Suprapubic skin (tissue), 4 donors: Measurements from ENCODE around the gene ALDH3B1. TPM values are rescaled to one million over a fixed set of nuclear protein-coding genes. Genes with fewer than 3 reads are reported as not detected.
"Not testable (repeated sequence)": the region's sequence is repeated elsewhere in the genome, so short reads cannot be mapped to it uniquely, and the experiment has no call there.

Experiments used
- DNase-seq, 2 donors: peaks; one replicate each; pipeline ENCODE4 v3.0.0-alpha.2; 2019; ENCODE audit warnings: low spot score in 2 of 2
- H3K27ac ChIP-seq: fragments of 200-600 bp; sonication (generic); one replicate; pipeline ENCODE4 v1.5.1; 2019
- H3K27me3 ChIP-seq: fragments of 200-600 bp; sonication (generic); one replicate; pipeline ENCODE4 v1.5.1; 2019
- H3K36me3 ChIP-seq: fragments of 200-600 bp; sonication (generic); one replicate; pipeline ENCODE4 v1.5.1; 2019
- H3K4me1 ChIP-seq: fragments of 200-600 bp; sonication (generic); one replicate; pipeline ENCODE4 v1.5.1; 2019
- H3K4me3 ChIP-seq: fragments of 200-600 bp; sonication (generic); one replicate; pipeline ENCODE4 v1.5.1; 2019; ENCODE audit warnings: mild to moderate bottlenecking
- H3K9me3 ChIP-seq: fragments of 200-600 bp; sonication (generic); one replicate; pipeline ENCODE4 v1.5.1; 2019
- EP300 ChIP-seq: sonication (generic); formaldehyde crosslinking; IDR thresholded peaks from one replicate; pipeline ENCODE4 v1.6.1; 2017; ENCODE audit warnings: antibody characterized with exemption
- POLR2A ChIP-seq, 2 donors: fragments of 450-650 bp; IDR thresholded peaks; one replicate each; pipeline ENCODE4 v1.6.1; 2017; ENCODE audit warnings: antibody characterized with exemption in 2 of 2, mild to moderate bottlenecking in 2 of 2, moderate library complexity in 2 of 2
- POLR2AphosphoS5 ChIP-seq, 3 donors: sonication (generic); formaldehyde crosslinking; IDR thresholded peaks; one replicate each; pipeline ENCODE4 v1.6.1; 2017; ENCODE audit warnings: antibody characterized with exemption in 3 of 3
- WGBS: methylation state at CpG from one replicate; pipeline ENCODE4 v1.1.5; 2018; 5-methylcytosine and 5-hydroxymethylcytosine counted together
- total RNA-seq, 4 donors: library from RNA; depleted of rRNA; stranded (reverse); fragments of >200 nt; gene quantifications; one replicate each; pipeline ENCODE4 v1.1.0, GENCODE V29; 2016

The ALDH3B1 gene, protein sequence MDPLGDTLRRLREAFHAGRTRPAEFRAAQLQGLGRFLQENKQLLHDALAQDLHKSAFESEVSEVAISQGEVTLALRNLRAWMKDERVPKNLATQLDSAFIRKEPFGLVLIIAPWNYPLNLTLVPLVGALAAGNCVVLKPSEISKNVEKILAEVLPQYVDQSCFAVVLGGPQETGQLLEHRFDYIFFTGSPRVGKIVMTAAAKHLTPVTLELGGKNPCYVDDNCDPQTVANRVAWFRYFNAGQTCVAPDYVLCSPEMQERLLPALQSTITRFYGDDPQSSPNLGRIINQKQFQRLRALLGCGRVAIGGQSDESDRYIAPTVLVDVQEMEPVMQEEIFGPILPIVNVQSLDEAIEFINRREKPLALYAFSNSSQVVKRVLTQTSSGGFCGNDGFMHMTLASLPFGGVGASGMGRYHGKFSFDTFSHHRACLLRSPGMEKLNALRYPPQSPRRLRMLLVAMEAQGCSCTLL
- 1 to 10 TPM; 3.2 to 6.4 (median 5.9) TPM for total RNA-seq

DNA sequence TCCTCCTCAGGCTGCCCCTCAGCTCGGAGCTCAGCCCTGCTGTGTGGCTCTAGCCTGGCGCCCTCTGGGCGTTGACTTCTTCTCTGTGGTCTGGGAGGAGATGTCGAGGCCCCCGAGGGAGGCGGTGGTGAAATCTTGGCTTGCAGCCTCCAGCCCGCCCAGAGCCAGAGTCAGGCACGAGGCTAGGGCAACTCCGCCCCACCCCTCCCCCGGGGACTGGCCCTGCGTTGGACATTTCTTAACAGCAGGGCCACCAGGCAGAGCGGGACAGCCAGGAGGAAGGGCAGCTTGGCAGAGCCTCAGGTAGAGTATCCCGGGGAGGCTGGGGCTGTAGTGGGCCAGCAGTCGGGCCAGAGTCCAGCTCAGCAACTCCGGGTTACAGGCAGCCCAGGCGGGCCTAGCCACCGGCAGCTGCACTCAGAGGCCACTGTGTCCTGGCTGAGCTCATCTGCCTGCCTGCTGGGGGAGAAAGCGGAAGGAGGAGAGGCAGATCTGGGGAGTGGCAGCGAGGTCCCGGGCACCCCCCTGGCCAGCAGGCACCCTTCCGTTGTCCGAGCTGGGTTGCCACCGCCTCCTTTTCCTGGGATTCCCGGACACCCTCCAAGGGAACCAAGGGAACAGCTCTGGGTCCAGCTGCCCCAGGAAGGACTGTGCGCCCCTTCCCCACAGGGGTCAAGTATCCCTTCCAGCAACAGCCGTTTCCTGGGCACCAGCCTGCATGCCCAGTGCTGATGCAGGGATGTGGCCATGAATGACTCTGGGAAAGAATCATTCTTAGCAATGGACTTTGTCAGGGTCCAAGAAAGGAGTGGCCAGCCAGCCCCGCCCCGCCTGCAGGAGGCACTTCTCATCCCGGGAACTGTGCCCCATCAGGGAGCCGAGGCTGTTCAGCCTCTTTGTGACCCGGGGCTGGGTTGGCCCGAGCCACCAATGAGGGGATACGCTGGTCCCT, at the start of gene ALDH3B1:
Gene ALDH3B1, plus strand, starts transcription at position 238 of the 952 bp plus-strand sequence. CDS start 4,971 bp downstream, outside the sequence.
- WGBS = 12% methylated on average over 14 of the region's 33 CpGs
- DNase-seq = peak; percentile 97 to 98
- TF ChIP-seq POLR2AphosphoS5 (IDR thresholded peaks at IDR 0.05) = peak in 2 of 3 donors; percentile 78 to 80
- TF ChIP-seq POLR2A (IDR thresholded peaks at IDR 0.05) = peak in 1 of 2 donors; percentile 46
- no peak for TF ChIP-seq EP300
- Histone ChIP-seq H3K9me3 (no peaks in the 10 kb centered on the region), H3K27ac (peak within 1 kb of the TSS; percentile 88), H3K36me3 (no peaks in the 10 kb centered on the region), H3K4me3 (peak within 1 kb of the TSS; percentile 46), H3K4me1 (peaks cover 66% of the 10 kb centered on the region), H3K27me3 (no peaks in the 10 kb centered on the region)

DNA sequence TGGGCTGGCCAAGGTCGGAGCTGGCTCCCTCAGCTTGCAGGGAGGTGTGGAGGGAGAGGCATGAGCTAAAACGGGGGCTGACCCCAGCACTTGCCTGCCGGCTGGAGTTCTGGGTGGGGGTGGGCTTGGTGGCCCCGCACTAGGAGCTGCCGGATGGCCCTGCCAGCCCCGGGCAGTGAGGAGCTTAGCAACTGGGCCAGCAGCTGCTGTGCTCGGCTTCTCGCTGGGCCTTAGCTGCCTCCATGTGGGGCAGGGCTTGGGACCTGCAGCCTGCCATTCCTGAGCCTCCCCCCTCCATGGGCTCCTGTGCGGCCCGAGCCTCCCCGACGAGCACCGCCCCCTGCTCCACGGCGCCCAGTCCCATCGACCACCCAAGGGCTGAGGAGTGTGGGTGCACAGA, 46.9 kb upstream of the ALDH3B1 start:
- WGBS = 86% methylated on average over 8 of the region's 16 CpGs
- not testable (repeated sequence) for H3K27me3 ChIP-seq, H3K36me3 ChIP-seq, H3K4me3 ChIP-seq, H3K4me1 ChIP-seq, H3K9me3 ChIP-seq, DNase-seq, H3K27ac ChIP-seq

DNA sequence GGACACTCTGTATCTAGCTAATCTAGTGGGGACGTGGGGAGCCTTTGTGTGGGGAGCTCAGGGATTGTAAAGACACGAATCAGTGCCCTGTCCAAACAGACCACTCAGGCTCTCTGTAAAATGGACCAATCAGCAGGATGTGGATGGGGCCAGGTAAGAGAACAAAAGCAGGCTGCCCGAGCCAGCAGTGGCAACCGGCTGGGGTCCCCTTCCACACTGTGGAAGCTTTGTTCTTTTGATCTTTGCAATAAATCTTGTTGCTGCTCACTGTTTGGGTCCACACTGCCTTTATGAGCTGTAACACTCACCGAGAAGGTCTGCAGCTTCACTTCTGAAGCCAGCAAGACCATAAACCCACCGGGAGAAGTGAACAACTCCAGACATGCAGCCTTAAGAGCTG, 46.2 kb upstream of the ALDH3B1 start:
- 42% methylated on average over 5 of the region's 6 CpGs for WGBS
- not testable (repeated sequence) for H3K9me3 ChIP-seq, H3K4me1 ChIP-seq, DNase-seq, H3K27me3 ChIP-seq, H3K27ac ChIP-seq, H3K4me3 ChIP-seq, H3K36me3 ChIP-seq

DNA sequence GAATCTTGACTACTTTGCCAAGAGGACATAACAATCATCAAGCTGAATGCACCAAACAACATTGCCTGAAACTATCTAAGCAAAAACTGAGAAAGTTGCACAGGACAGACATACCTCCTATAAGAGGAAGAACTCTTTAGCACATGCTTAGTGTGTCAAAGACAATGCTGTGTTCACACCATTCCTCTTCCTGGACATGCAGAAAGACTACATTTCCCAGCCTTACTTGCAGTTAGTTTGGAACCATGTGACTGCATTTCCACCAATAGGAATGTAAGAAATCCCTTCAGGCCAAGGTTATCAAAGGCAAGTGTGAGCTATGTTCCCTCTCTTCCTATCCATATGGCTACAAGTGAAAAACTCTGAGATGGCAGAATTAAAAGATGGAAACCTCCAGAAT, 45.4 kb upstream of the ALDH3B1 start:
- not testable (repeated sequence) for H3K27me3 ChIP-seq, H3K9me3 ChIP-seq, H3K27ac ChIP-seq, H3K4me3 ChIP-seq, DNase-seq, H3K4me1 ChIP-seq, H3K36me3 ChIP-seq

DNA sequence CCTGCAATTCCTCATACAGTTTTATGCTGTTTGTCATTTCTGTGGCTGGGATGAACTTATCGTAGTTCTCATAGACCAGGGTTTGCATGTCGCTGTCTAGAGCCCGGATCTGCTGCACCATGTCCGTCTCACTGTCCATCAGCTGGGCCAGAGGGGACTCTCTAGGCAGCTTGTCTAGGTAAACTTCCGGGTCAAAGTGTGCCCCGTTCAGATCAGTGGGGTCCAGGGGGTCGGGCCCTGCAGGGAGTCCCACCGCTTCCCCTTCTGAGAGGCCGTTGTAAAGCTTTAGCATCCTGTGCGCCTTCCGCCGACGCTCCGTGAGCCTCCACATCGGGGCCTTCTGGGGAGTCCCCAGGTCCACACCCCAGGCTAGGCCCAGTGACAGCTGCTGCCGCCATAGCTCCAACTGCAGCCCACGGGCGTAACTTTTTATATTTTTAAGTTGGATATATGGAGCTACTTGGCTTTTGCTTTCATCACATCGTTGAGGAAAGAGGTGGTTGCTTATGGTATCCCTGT, 44.2 kb upstream of the ALDH3B1 start:
- H3K9me3 ChIP-seq, H3K27me3 ChIP-seq, H3K27ac ChIP-seq, DNase-seq, H3K4me1 ChIP-seq, H3K36me3 ChIP-seq, H3K4me3 ChIP-seq: not testable (repeated sequence)
- 93% methylated on average over 19 of the region's 19 CpGs for WGBS

DNA sequence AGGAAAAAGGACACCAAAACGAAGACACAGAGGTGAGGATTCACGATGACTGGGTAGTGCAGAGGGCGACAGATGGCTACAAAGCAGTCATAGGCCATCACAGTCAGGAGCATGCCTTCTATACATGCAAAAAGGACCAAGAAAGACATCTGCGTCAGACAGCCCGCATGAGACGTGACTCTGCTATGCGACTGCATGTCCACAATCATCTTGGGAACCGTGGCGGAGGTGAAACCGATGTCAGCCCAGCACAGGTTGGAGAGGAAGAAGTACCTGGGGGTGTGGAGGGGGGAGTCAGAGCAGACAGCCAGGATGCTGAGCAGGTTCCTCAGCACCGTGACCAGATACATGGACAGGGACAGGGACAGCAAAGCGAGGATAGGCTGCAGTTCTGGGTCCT, 35.4 kb upstream of the ALDH3B1 start:
- not testable (repeated sequence) for H3K9me3 ChIP-seq, H3K36me3 ChIP-seq
- WGBS = 86% methylated on average over 12 of the region's 12 CpGs

DNA sequence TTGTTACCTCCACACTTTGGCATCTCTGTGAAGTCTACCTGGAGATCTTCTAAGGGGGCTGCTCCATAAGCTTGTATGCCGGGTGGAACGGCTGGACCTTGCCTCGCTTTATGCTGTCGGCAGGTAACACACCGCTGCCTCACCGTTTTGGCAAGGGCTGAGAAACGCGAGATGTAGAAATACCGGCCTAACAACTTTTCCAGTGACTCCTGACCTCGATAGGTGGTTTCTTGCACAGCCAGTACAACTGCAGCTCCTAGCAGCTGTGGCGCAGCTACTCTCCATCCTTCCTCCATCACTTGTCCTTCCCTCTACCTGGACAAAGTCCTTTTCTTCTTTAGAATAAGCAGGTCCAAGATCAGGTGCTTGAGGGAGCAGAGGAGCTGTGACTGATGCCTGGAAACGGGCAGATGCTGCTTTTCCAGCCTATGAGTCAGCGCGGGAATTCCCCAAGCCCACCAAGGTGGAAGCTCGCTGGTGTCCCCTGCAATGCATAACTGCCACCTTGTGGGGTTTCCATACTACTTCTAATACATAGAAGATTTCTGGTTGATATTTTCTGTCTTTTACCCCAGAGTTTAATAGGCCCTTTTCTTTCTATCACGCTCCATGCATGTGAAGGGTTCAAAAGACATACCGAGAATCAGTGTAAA, 31.2 kb upstream of the ALDH3B1 start:
- H3K4me1 ChIP-seq = peaks cover 10% of the 10 kb centered on the region
- not testable (repeated sequence) for H3K9me3 ChIP-seq, DNase-seq, H3K27me3 ChIP-seq, H3K36me3 ChIP-seq
- peak overlapping the region; percentile 51 for H3K27ac ChIP-seq
- H3K4me3 ChIP-seq = peak overlapping the region; percentile 10
- WGBS = 43% methylated on average over 17 of the region's 17 CpGs

More for the DNA sequence above, 35.4 kb upstream of the ALDH3B1 start:
- H3K27me3 ChIP-seq, H3K27ac ChIP-seq, H3K4me3 ChIP-seq: not testable (repeated sequence)
- DNase-seq = peak in 1 of 2 donors; percentile 29
- H3K4me1 ChIP-seq = peaks cover 10% of the 10 kb centered on the region

DNA sequence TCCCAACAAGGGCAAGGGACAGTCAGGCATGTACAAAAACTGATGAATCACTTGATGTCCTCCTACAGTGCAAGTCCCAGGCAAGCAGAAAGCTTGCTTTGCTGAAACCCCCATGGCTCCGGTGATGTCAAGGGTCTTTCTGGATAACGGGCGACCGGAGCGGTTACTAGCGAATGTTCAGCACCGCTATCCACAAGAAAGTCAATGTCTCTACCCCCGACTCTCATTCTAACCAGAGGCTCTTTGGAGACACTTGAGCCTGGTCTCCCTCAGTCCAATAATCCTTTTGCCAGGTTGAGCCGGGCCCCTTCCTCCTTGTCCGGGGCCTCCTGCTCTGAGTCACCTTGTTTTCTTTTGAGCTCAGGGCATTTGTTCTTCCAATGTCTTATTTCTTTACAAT, 28.9 kb upstream of the ALDH3B1 start:
- peaks cover 10% of the 10 kb centered on the region for H3K4me1 ChIP-seq
- not testable (repeated sequence) for H3K9me3 ChIP-seq, H3K4me3 ChIP-seq, H3K36me3 ChIP-seq, DNase-seq, H3K27ac ChIP-seq, H3K27me3 ChIP-seq
- WGBS = 71% methylated on average over 10 of the region's 10 CpGs

DNA sequence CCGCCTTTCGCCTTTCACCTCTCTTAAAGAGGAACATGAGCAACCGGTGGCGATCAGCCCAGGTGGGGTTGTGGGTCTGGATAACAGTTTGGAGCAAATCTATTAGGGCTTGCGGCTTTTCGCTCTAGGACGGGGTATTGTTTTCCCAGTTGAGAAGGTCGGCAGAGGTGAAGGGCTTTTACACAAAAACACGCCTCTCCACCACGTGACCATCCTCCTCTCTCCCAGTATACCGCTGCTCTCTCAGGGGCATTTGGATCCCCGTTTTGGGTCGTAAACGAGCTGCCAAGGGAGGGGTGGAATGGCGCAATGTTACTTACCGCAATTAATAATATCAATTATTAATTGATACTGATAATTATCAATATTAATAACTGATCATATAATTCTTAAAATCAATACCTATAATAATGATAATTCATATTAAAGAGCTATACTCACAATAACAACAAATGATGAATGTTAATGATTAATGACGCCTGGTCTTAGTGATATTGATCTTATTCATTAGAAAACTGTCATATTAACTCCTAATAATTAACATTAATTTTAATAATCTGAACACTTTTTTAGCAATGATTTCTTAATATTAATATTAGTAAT, 27.8 kb upstream of the ALDH3B1 start:
- DNase-seq = peak in 1 of 2 donors; percentile 23
- H3K4me1 ChIP-seq = peaks cover 10% of the 10 kb centered on the region
- not testable (repeated sequence) for H3K27ac ChIP-seq, H3K4me3 ChIP-seq, H3K9me3 ChIP-seq, H3K27me3 ChIP-seq, H3K36me3 ChIP-seq
- WGBS = 82% methylated on average over 17 of the region's 17 CpGs
